Measurements from ENCODE around the gene ZNF222. TPM values are rescaled to one million over a fixed set of nuclear protein-coding genes. Genes with fewer than 3 reads are reported as not detected.

Gene ZNF222
- total RNA-seq, 1 experiment from 2014 or later = 9.3 TPM

DNA sequence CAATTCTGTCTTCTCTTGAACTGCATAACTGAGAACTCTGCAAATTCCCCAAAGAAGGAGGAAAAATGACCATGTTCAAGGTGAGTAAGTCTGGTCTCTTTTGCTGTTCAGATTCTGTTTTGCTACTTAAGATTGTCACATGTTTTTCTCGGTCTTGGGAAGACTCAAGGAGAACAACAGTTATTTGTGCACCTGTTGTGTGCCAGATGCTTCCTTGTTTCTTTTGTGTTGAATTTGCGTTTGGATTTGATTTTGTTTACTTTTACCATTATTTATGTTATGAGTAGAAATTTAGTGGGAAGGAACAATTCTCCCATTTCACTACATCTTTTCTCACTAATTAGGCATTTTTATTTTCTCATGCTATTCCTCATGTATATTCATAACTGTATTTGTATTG, 51.1 kb downstream of the ZNF222 start:
- no peaks in the 10 kb centered on the region for H3K36me3 ChIP-seq (ENCODE audit: insufficient read depth, low read length, poor library complexity, severe bottlenecking)
- no peaks in the 10 kb centered on the region for H3K4me1 ChIP-seq (ENCODE audit: insufficient read depth, low read length, poor library complexity, severe bottlenecking)
- DNase-seq (ENCODE audit: low spot score) = no peak
- BruUV-seq (replicated peaks) = no TSS peak
- H3K9me3 ChIP-seq (ENCODE audit: low read depth, low read length, poor library complexity, severe bottlenecking) = no peaks in the 10 kb centered on the region
- H3K27me3 ChIP-seq (replicated peaks; ENCODE audit: insufficient read depth, low read depth, low read length, poor library complexity) = no peaks in the 10 kb centered on the region
- CTCF ChIA-PET = no interaction called here
- H3K27ac ChIP-seq (ENCODE audit: low read depth, low read length, poor library complexity, severe bottlenecking) = no peak overlapping the region
- no peak for TF ChIP-seq EZH2 (IDR thresholded peaks at IDR 0.05; ENCODE audit: borderline replicate concordance, low read depth, low read length, poor library complexity, severe bottlenecking)
- intact Hi-C loops (cut with micrococcal nuclease; ENCODE audit: unreplicated experiment) = no loop called here
- no peak overlapping the region for H3K4me3 ChIP-seq (ENCODE audit: low read depth, low read length, poor library complexity, severe bottlenecking)
- POLR2A ChIA-PET (ENCODE audit: low non-redundant PET) = no interaction called here

Other genes with a start within 250 kb of the ZNF222 start
- gene KCNN4, start 244.4 kb upstream of the ZNF222 start, total RNA-seq (2021) = 0.20 TPM in 1 of 2 replicates, not detected in the other
- not detected in 2 replicates for gene LYPD5, start 222.9 kb upstream of the ZNF222 start, total RNA-seq (2021)
- 9.4 and 9.7 TPM in 2 replicates for gene ZNF283, start 198.1 kb upstream of the ZNF222 start, total RNA-seq (2021)
- 0.73 and 1.6 TPM in 2 replicates for gene ZNF404, start 141.4 kb upstream of the ZNF222 start, total RNA-seq (2021)
- 22.1 and 22.8 TPM in 2 replicates for gene ZNF45, start 90.1 kb upstream of the ZNF222 start, total RNA-seq (2021)
- gene ZNF221, start 74.2 kb upstream of the ZNF222 start, total RNA-seq (2021) = 4.8 and 6.1 TPM in 2 replicates
- gene ZNF155, start 41.2 kb upstream of the ZNF222 start, total RNA-seq (2021) = 7.3 and 8.0 TPM in 2 replicates
- 5.2 and 5.4 TPM in 2 replicates for gene ZNF230, start 22.4 kb upstream of the ZNF222 start, total RNA-seq (2021)
- 4.5 and 5.6 TPM in 2 replicates for gene ZNF223, start 26.7 kb downstream of the ZNF222 start, total RNA-seq (2021)
- gene ZNF284, start 46.8 kb downstream of the ZNF222 start, total RNA-seq (2021) = 3.1 and 3.2 TPM in 2 replicates
- gene ZNF224, start 69.0 kb downstream of the ZNF222 start, total RNA-seq (2021) = 20.4 and 23.8 TPM in 2 replicates
- 6.3 and 7.1 TPM in 2 replicates for gene ZNF225, start 88.0 kb downstream of the ZNF222 start, total RNA-seq (2021)
- 15.1 and 17.1 TPM in 2 replicates for gene ZNF234, start 116.2 kb downstream of the ZNF222 start, total RNA-seq (2021)
- 21.4 and 23.1 TPM in 2 replicates for gene ZNF226, start 139.7 kb downstream of the ZNF222 start, total RNA-seq (2021)
- 31.6 and 34.3 TPM in 2 replicates for gene ZNF227, start 187.2 kb downstream of the ZNF222 start, total RNA-seq (2021)
- gene ZNF233, start 234.5 kb downstream of the ZNF222 start, total RNA-seq (2021) = 1.1 and 1.2 TPM in 2 replicates

Data from A673 (cell line).